ENCODE measurements around the gene FOXP2.

DNA sequence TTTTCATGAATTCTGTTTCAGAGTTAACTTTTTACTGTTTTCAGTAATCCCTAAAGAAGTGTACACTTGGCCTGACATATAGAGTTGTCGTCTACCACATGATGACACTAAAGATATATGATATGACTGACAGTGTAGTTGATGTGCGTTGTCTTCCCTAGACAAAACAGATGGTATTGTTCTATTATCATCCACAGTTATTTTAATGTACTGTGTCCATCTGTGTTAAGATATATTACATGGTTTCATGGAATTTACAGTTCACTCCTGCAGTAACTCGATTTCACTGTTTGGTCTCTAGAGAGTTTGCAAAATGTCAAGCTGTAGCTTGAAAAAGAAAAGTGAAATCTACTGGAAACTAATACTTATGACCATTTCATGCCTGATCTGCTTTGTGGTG is 18.1 kb downstream of the FOXP2 start:
- no peak for TF ChIP-seq CTCF (IDR thresholded peaks at IDR 0.05)
- TF ChIP-seq POLR2A (IDR thresholded peaks at IDR 0.05), result no peak
